Nephron progenitor cell (in vitro differentiated cells): ENCODE results near the gene SLC16A6.
A peak's percentile ranks its signal among the peaks of the same experiment; 100 is the strongest.
"Not testable (repeated sequence)": the region's sequence is repeated elsewhere in the genome, so short reads cannot be mapped to it uniquely, and the experiment has no call there.

Experiments
- DNase-seq: peaks from one replicate; pipeline ENCODE4 v3.0.0; 2021
- H3K27ac Mint-ChIP-seq: 2 replicates; pipeline ENCODE4 v1.8.0; 2021; ENCODE audit warnings: mild to moderate bottlenecking, moderate library complexity, mixed read lengths
- H3K27me3 Mint-ChIP-seq: 2 replicates; pipeline ENCODE4 v1.8.0; 2021; ENCODE audit warnings: mild to moderate bottlenecking, low read depth, mixed read lengths; ENCODE audit not compliant: poor library complexity
- H3K36me3 Mint-ChIP-seq: 2 replicates; pipeline ENCODE4 v1.8.0; 2021; ENCODE audit warnings: low read depth, mixed read lengths
- H3K4me1 Mint-ChIP-seq: 2 replicates; pipeline ENCODE4 v1.8.0; 2021; ENCODE audit warnings: mixed read lengths
- H3K4me3 Mint-ChIP-seq: 2 replicates; pipeline ENCODE4 v1.8.0; 2021; ENCODE audit warnings: mild to moderate bottlenecking, moderate library complexity, mixed read lengths
- H3K9me3 Mint-ChIP-seq: 2 replicates; pipeline ENCODE4 v1.8.0; 2021; ENCODE audit warnings: mild to moderate bottlenecking, moderate library complexity, mixed read lengths
- CTCF ChIP-seq: fragments of 200-600 bp; sonication (generic); IDR thresholded peaks from 2 replicates; pipeline ENCODE4 v1.5.0; 2021; ENCODE audit warnings: antibody characterized with exemption

Gene SLC16A6

GRCh38 chr17:68260051-68260762 is 30.7 kb downstream of the SLC16A6 start:
- H3K27ac Mint-ChIP-seq: no peak overlapping the region
- H3K27me3 Mint-ChIP-seq: peaks cover 23% of the 10 kb centered on the region
- H3K36me3 Mint-ChIP-seq: peaks cover 23% of the 10 kb centered on the region
- TF ChIP-seq CTCF: no peak
- DNase-seq: no peak
- H3K9me3 Mint-ChIP-seq: no peaks in the 10 kb centered on the region
- H3K4me3 Mint-ChIP-seq: no peak overlapping the region
- peaks cover 24% of the 10 kb centered on the region for H3K4me1 Mint-ChIP-seq

- H3K9me3 Mint-ChIP-seq, DNase-seq, H3K27ac Mint-ChIP-seq: not testable (repeated sequence)
- H3K4me1 Mint-ChIP-seq: peaks cover 24% of the 10 kb centered on the region
- H3K27me3 Mint-ChIP-seq: peaks cover 23% of the 10 kb centered on the region
- peak overlapping the region; percentile 64 for H3K4me3 Mint-ChIP-seq
- H3K36me3 Mint-ChIP-seq: peaks cover 28% of the 10 kb centered on the region
These were observed 31.3 kb downstream of the SLC16A6 start for GRCh38 chr17:68259648-68259951.

GRCh38 chr17:68258890-68259647 is 31.9 kb downstream of the SLC16A6 start:
- not testable (repeated sequence) for H3K27ac Mint-ChIP-seq, H3K9me3 Mint-ChIP-seq
- peak; percentile 48 for DNase-seq
- peaks cover 23% of the 10 kb centered on the region for H3K27me3 Mint-ChIP-seq
- H3K4me3 Mint-ChIP-seq: peak overlapping the region; percentile 54
- H3K36me3 Mint-ChIP-seq: peaks cover 31% of the 10 kb centered on the region
- H3K4me1 Mint-ChIP-seq: peaks cover 24% of the 10 kb centered on the region

- H3K36me3 Mint-ChIP-seq: peaks cover 38% of the 10 kb centered on the region
- peaks cover 23% of the 10 kb centered on the region for H3K4me1 Mint-ChIP-seq
- peaks cover 23% of the 10 kb centered on the region for H3K27me3 Mint-ChIP-seq
- no peak for DNase-seq
- H3K4me3 Mint-ChIP-seq: no peak overlapping the region
- no peak for TF ChIP-seq CTCF
- no peak overlapping the region for H3K27ac Mint-ChIP-seq
- H3K9me3 Mint-ChIP-seq: no peaks in the 10 kb centered on the region
These were observed 33.0 kb downstream of the SLC16A6 start for GRCh38 chr17:68257934-68258333.

GRCh38 chr17:68256701-68257100 is 34.2 kb downstream of the SLC16A6 start:
- peaks cover 48% of the 10 kb centered on the region for H3K36me3 Mint-ChIP-seq
- H3K27ac Mint-ChIP-seq, DNase-seq, H3K9me3 Mint-ChIP-seq, H3K4me3 Mint-ChIP-seq: not testable (repeated sequence)
- H3K27me3 Mint-ChIP-seq: peaks cover 12% of the 10 kb centered on the region
- peaks cover 16% of the 10 kb centered on the region for H3K4me1 Mint-ChIP-seq

- Mint-ChIP-seq H3K36me3 (peaks cover 55% of the 10 kb centered on the region), H3K4me3 (no peak overlapping the region), H3K4me1 (peaks cover 16% of the 10 kb centered on the region), H3K27ac (no peak overlapping the region), H3K9me3 (no peaks in the 10 kb centered on the region), H3K27me3 (peaks cover 10% of the 10 kb centered on the region)
- no peak for DNase-seq
- TF ChIP-seq CTCF: no peak
These were observed 35.0 kb downstream of the SLC16A6 start for GRCh38 chr17:68255731-68256538.

GRCh38 chr17:68255151-68255550 is 35.8 kb downstream of the SLC16A6 start:
- H3K27ac Mint-ChIP-seq: no peak overlapping the region
- H3K9me3 Mint-ChIP-seq: no peaks in the 10 kb centered on the region
- H3K4me3 Mint-ChIP-seq: no peak overlapping the region
- TF ChIP-seq CTCF: no peak
- no peak for DNase-seq
- peaks cover 57% of the 10 kb centered on the region for H3K36me3 Mint-ChIP-seq
- peaks cover 2% of the 10 kb centered on the region for H3K27me3 Mint-ChIP-seq
- H3K4me1 Mint-ChIP-seq: peaks cover 15% of the 10 kb centered on the region

GRCh38 chr17:68253426-68253825 is 37.5 kb downstream of the SLC16A6 start:
- not testable (repeated sequence) for H3K9me3 Mint-ChIP-seq, DNase-seq, H3K27me3 Mint-ChIP-seq, H3K4me3 Mint-ChIP-seq, H3K4me1 Mint-ChIP-seq, H3K27ac Mint-ChIP-seq
- H3K36me3 Mint-ChIP-seq: peaks cover 57% of the 10 kb centered on the region
